Spleen (tissue), 7 donors: ENCODE results near the gene PARD3.

Source experiments
- CTCF ChIP-seq, 11 experiments: fragments of 200-600 bp in 7 of 11; fragments of 450-650 bp in 4 of 11; sonication (generic) in 4 of 11; IDR thresholded peaks in 8 of 11; conservative IDR thresholded peaks in 3 of 11; 1 replicate in 7 of 11; 2 replicates in 4 of 11; pipeline versions ENCODE4 v1.4.0 to v1.8.0; 2016 to 2021; ENCODE audit warnings: antibody characterized with exemption in 11 of 11, inconsistent platforms in 4 of 11, mild to moderate bottlenecking in 1 of 11
- POLR2AphosphoS5 ChIP-seq, 3 donors: sonication (generic); formaldehyde crosslinking; IDR thresholded peaks; one replicate each; pipeline ENCODE4 v1.5.1; 2017; ENCODE audit warnings: antibody characterized with exemption in 3 of 3
- donor health status: DM: no; HTN: no; CAD: no; lungs with moderate emphysema.
- donor health status: DM: no; HTN: no; CAD: no.
- donor health status: DM: no; HTN: no; CAD: no.

- TF ChIP-seq CTCF (IDR thresholded peaks at IDR 0.05 in 8 of 11, conservative IDR thresholded peaks at IDR 0.05 in 3 of 11) (no peak), POLR2AphosphoS5 (IDR thresholded peaks at IDR 0.05) (no peak)
These were observed 391.1 kb downstream of the PARD3 start for GRCh38 chr10:34423673-34424625.
